Fibroblast of pulmonary artery (primary cell): ENCODE data around the gene SDF4.
A peak's percentile ranks its signal among the peaks of the same experiment; 100 is the strongest.

ENCODE experiments used
- DNase-seq: peaks from one replicate; pipeline ENCODE4 v3.0.0-alpha.2; 2010; ENCODE audit warnings: low read depth
- H3K4me3 ChIP-seq: replicated peaks from 2 replicates; pipeline ENCODE4 v1.5.1; 2011; ENCODE audit warnings: low read depth, mild to moderate bottlenecking, control low read depth, low read length, moderate library complexity
- TF ChIP-seq, protein P1 (sequence below): IDR thresholded peaks from 2 replicates; pipeline ENCODE4 v1.5.1; 2011; ENCODE audit warnings: mild to moderate bottlenecking, control low read depth, low read length, inconsistent platforms; ENCODE audit errors: missing control alignments

Gene SDF4

DNA sequence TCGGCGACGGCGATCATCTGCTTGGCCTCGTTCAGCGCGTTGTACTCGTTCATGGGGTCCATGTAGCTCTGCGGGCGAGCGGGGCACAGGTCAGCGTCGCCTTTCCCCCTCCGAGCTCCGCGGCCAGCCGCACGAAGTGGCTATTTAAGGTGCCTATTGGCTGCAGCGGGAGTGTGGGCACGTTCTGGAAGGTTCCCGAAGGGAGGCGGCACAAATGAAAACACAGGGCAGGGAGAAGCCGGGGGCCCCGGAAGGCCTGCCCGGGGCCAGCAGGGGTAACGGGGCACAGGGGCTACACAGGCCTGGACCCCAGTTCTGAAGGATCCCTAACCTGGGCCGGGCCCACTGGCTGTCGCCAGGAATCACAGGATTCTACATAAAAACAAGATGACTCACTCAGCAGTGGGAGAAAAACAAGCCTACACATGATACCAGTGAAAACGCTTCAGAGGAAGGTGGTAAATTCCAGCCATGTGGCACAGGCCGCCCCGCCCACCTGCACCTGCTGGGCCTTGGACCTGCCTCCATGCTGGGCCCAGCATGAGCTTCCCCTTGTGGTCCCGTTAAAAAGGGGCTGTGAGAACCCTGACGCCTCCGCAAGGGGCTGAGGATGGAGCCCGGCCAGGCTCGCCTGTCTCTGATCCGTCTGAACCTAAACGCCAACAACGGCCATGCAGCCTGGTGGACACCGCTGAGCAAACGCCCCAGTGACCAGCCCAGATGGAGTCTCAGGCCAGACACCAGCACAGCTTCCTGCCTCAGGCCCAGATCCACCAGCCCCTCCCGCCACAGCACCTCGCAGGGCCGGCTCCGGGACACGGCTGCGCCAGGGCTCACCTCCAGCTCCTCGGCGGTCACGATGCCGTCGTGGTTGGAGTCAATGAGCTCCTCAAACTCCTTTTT lies 13.9 kb downstream of the SDF4 start:
- peak; percentile 14 for DNase-seq
- H3K4me3 ChIP-seq: no peak overlapping the region
- TF ChIP-seq, protein P1, sequence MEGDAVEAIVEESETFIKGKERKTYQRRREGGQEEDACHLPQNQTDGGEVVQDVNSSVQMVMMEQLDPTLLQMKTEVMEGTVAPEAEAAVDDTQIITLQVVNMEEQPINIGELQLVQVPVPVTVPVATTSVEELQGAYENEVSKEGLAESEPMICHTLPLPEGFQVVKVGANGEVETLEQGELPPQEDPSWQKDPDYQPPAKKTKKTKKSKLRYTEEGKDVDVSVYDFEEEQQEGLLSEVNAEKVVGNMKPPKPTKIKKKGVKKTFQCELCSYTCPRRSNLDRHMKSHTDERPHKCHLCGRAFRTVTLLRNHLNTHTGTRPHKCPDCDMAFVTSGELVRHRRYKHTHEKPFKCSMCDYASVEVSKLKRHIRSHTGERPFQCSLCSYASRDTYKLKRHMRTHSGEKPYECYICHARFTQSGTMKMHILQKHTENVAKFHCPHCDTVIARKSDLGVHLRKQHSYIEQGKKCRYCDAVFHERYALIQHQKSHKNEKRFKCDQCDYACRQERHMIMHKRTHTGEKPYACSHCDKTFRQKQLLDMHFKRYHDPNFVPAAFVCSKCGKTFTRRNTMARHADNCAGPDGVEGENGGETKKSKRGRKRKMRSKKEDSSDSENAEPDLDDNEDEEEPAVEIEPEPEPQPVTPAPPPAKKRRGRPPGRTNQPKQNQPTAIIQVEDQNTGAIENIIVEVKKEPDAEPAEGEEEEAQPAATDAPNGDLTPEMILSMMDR: no peak

DNA sequence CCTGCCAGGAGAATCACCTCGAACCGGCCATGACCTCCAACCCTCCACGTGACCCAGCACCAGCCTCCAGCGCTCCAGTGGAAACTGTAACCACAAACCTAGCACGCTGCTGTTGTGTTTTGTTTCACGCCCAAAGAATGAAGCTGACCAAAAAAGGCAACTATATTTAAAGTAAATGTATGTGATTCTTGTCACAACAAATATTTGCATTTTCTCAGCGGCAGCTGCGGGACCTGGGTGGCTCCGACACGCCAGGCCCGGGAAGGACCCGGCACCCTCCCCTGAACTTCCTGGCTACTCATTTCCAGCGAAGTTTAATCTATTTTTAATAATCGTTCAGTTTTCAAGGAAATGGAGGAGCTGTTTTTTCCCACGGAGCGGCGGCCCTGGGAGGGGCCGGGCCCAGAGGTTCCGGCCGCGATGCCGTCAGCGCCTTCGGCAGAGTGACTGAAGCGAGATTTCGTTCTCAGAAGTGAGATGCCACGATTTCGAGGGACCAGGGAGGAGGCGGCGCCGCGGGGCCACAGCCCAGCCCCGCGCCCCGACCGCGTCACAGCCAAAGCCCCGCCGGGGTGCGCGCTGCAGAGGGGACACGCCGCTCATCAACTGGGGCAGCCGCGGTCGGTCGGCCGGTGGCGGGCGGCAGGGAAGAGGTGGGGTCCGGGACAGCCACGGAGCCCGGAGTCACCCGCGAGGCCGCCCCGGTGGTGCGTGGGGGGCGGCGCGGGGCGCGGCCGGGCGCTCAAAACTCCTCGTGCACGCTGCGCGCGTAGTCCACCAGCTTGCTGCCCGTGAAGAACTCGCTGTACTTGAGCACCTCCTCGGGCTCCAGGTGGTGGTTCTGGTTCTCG lies 14.8 kb downstream of the SDF4 start:
- TF ChIP-seq, protein P1: no peak
- no peak overlapping the region for H3K4me3 ChIP-seq
- no peak for DNase-seq

GRCh38 chr1:1215881-1216605 lies 15.8 kb downstream of the SDF4 start:
- no peak for DNase-seq
- no peak overlapping the region for H3K4me3 ChIP-seq
- TF ChIP-seq, protein P1: no peak

- no peak for DNase-seq
- TF ChIP-seq, protein P1: no peak
- no peak overlapping the region for H3K4me3 ChIP-seq
Observed at GRCh38 chr1:1215080-1215676, 16.6 kb downstream of the SDF4 start.

DNA sequence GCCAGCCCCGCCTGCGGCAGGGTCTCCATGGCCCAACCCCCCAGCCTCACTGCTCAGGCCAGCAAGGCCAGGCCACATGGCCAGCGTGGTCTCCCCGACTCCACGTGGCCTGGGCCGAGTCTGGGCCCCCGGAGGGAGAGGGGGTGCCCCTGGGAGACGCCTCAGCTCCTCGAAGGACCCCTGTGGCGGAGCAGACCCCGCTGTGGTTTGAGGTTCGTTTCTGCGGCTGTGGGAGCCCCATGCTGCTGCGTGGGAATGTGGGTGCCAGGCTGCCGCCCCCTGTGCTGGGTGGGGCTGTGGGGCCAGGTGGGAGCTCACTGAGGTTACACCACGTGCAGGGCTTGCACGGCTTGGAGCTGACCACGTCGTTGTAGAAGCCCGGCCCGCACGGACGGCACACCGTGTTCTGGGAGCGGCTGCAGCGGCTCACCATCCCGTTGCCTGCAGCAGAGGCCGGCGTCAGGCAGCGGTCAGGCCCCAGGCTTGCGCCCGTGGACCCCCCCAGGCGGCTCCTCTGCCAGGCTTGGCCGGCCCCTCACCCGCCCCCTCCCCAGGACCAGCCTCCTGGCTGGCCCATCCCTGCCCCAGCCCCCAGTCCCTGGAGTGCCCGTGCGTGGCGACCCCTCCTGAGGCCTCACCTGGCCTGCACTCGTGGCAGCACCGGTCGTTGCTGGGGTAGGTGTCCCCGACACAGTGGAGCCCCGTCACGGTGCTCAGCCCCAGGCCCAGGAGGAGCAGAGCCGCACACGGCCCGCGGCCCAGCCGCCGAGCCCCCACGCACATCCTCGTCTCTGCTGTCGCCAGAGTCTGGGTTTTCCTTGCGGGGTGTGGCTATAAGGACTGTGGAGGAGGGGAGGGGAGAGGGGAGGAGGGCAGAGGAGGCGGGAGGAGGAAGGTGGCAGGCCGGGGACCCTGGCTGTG lies 18.2 kb downstream of the SDF4 start, which contains the start of gene TNFRSF4:
Gene TNFRSF4 (minus strand): TSS at position 809 of the 921 bp plus-strand sequence. CDS start 26 bp downstream, at position 783.
- no peak within 1 kb of the TSS for H3K4me3 ChIP-seq
- DNase-seq: no peak
- TF ChIP-seq, protein P1: no peak
